CD4-positive, alpha-beta T cell (primary cell): ENCODE measurements around the gene SIDT2. TPM values are rescaled to one million over a fixed set of nuclear protein-coding genes. Genes with fewer than 3 reads are reported as not detected.

Experiments used
- ATAC-seq: fragments of 200-7000 bp; cut with Tn5 transposase; one replicate; pipeline ENCODE4 v1.10.0; 2022; ENCODE audit warnings: mild to moderate bottlenecking; ENCODE audit not compliant: poor library complexity
- CTCF ChIA-PET: fragments of 350-600 bp; sonication (Branson Sonifier 250); formaldehyde crosslinking; loops from one replicate; lab custom pipeline; 2021; ENCODE audit warnings: antibody characterized with exemption, inconsistent platforms; lab: Charles Lee
- POLR2A ChIA-PET: fragments of 350-600 bp; sonication (Branson Sonifier 250); formaldehyde crosslinking; loops from one replicate; lab custom pipeline; 2021; ENCODE audit warnings: antibody characterized with exemption, inconsistent platforms; lab: Charles Lee
- DNase-seq, 14 experiments: peaks; one replicate each; pipeline ENCODE4 v3.0.0-alpha.2; 2013 to 2020; ENCODE audit warnings: mixed read lengths in 2 of 14
- H3K27ac ChIP-seq, 2 donors: one replicate each; pipeline versions ENCODE4 v1.5.1 to v1.7.0; 2013; ENCODE audit warnings: low read length in 2 of 2, low read depth in 1 of 2, mild to moderate bottlenecking in 1 of 2
- H3K27me3 ChIP-seq, 2 experiments: 1 replicate in 1 of 2; 2 replicates in 1 of 2; pipeline versions ENCODE4 v1.6.1 to v1.7.0; 2013; ENCODE audit warnings: low read length in 2 of 2, control low read depth in 1 of 2, mild to moderate bottlenecking in 1 of 2, moderate library complexity in 1 of 2; ENCODE audit not compliant: insufficient read depth in 2 of 2, control insufficient read depth in 1 of 2
- H3K36me3 ChIP-seq: one replicate; pipeline ENCODE4 v1.6.1; 2013; ENCODE audit warnings: low read length, control low read depth; ENCODE audit not compliant: insufficient read depth
- H3K4me1 ChIP-seq: one replicate; pipeline ENCODE4 v1.6.1; 2013; ENCODE audit warnings: low read length, control low read depth; ENCODE audit not compliant: insufficient read depth
- H3K4me3 ChIP-seq: one replicate; pipeline ENCODE4 v1.5.1; 2013; ENCODE audit warnings: mild to moderate bottlenecking, low read length, moderate library complexity
- H3K9me3 ChIP-seq, 2 experiments: 1 replicate in 1 of 2; 2 replicates in 1 of 2; pipeline versions ENCODE4 v1.6.1 to v1.7.0; 2013; ENCODE audit warnings: low read length in 2 of 2, mild to moderate bottlenecking in 2 of 2, control low read depth in 1 of 2, moderate library complexity in 1 of 2; ENCODE audit not compliant: control insufficient read depth in 1 of 2, insufficient read depth in 1 of 2
- H3K27ac Mint-ChIP-seq: one replicate; pipeline ENCODE4 v1.8.0; 2020; ENCODE audit warnings: mixed read lengths
- H3K27me3 Mint-ChIP-seq: one replicate; pipeline ENCODE4 v1.8.0; 2021; ENCODE audit warnings: mixed read lengths
- H3K36me3 Mint-ChIP-seq: one replicate; pipeline ENCODE4 v1.8.0; 2021; ENCODE audit warnings: low read depth, mixed read lengths
- H3K4me1 Mint-ChIP-seq: one replicate; pipeline ENCODE4 v1.8.0; 2021; ENCODE audit warnings: low read depth, mixed read lengths
- H3K4me3 Mint-ChIP-seq: one replicate; pipeline ENCODE4 v1.8.0; 2020; ENCODE audit warnings: mild to moderate bottlenecking, mixed read lengths
- H3K9me3 Mint-ChIP-seq: one replicate; pipeline ENCODE4 v1.8.0; 2020; ENCODE audit warnings: mixed read lengths
- intact Hi-C, 2 experiments: fragments of 100-400 bp; cut with DNase I in 1 of 2; cut with micrococcal nuclease in 1 of 2; formaldehyde crosslinking; loops; one replicate each; pipeline versions ENCODE4 v1.15.1 to v1.9.0; 2023 to 2025; cut with DNase I, micrococcal nuclease
- total RNA-seq, 174 experiments: library from RNA in 2 of 174; stranded (reverse) in 2 of 174; gene quantifications; one replicate each; pipeline ENCODE4 v1.2.3 and lab custom pipeline; 2021 to 2026
- TF ChIP-seq, protein P1 (sequence below): fragments of 200-600 bp; IDR thresholded peaks from one replicate; pipeline ENCODE4 v1.8.0; 2022; ENCODE audit warnings: antibody characterized with exemption, mild to moderate bottlenecking

The SIDT2 gene
- total RNA-seq, 2 experiments from 2014 or later = 197 to 200 TPM

DNA sequence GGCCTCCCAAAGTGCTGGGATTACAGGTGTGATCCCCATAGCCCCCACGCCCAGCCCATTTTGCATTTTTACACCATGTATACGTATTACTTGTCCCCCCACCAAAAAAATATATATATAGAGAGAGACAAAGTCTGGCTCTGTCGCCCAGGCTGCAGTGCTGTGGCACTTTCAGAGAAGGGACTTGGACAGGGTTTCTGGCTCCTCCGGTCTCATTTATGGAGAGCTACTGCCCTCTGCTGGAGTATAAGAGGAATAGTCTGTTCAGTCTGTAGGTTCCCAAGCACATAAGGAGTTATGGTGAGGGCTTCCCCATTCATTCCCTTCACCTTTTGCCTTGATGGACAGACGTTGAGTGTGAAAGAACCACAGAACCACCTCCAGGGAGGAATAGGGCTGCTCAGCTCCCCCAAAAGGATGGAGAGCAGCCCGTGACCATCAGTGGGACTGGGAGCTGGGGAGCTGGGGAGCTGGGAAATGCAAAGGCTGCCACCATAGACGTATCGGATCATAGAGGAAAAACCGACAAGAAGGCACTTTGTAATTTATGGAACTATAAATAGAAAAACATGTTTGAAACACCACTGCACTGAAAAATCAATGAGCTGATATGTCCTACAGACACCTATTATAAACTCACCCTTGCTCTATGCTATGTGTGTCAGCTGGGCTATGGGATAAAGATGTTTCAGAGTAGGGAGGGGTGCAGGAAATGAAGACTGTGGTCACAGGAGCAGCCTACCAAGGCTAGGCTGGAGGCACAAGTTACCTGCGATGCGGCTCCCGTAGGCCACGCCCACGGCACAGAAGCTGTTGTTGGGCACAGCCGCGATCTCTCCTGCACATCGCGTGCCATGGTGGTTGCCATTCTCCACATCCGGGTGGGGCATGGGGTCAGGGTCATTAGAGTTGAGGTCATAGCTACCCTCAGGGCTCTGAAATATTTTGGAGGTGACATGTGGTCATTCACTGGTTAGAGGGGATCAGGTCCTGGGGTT is 48.1 kb downstream of the SIDT2 start:
- H3K27ac ChIP-seq = no peak overlapping the region
- H3K4me3 ChIP-seq = no peak overlapping the region
- peak; percentile 69 for ATAC-seq
- H3K4me1 ChIP-seq = peaks cover 50% of the 10 kb centered on the region
- Mint-ChIP-seq H3K4me3 (peak overlapping the region; percentile 62), H3K4me1 (peaks cover 48% of the 10 kb centered on the region), H3K36me3 (peaks cover 95% of the 10 kb centered on the region), H3K27ac (peak overlapping the region; percentile 78), H3K9me3 (no peaks in the 10 kb centered on the region), H3K27me3 (no peaks in the 10 kb centered on the region)
- no peaks in the 10 kb centered on the region for H3K9me3 ChIP-seq
- CTCF ChIA-PET = interaction anchor here (0.7 to 2.8 kb wide), 14 partner anchors 12 to 494 kb away, joined by 3 to 11 read pairs (median 4); partner anchors contain the start of gene APOA5
- POLR2A ChIA-PET = interaction anchor here (0.6 to 1.7 kb wide), 8 partner anchors 13 to 918 kb away, joined by 3 to 10 read pairs (median 4); partner anchors contain the start of genes PAFAH1B2, SIDT2 and SIK3
- no peaks in the 10 kb centered on the region for H3K27me3 ChIP-seq
- intact Hi-C loops = loop anchor here (1.0 to 5.0 kb wide), 8 partner anchors 45 to 494 kb away; partner anchors contain the start of gene APOA5 (in 1 of the 2)
- H3K36me3 ChIP-seq = peaks cover 82% of the 10 kb centered on the region
- TF ChIP-seq, protein P1, sequence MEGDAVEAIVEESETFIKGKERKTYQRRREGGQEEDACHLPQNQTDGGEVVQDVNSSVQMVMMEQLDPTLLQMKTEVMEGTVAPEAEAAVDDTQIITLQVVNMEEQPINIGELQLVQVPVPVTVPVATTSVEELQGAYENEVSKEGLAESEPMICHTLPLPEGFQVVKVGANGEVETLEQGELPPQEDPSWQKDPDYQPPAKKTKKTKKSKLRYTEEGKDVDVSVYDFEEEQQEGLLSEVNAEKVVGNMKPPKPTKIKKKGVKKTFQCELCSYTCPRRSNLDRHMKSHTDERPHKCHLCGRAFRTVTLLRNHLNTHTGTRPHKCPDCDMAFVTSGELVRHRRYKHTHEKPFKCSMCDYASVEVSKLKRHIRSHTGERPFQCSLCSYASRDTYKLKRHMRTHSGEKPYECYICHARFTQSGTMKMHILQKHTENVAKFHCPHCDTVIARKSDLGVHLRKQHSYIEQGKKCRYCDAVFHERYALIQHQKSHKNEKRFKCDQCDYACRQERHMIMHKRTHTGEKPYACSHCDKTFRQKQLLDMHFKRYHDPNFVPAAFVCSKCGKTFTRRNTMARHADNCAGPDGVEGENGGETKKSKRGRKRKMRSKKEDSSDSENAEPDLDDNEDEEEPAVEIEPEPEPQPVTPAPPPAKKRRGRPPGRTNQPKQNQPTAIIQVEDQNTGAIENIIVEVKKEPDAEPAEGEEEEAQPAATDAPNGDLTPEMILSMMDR = peak; percentile 82
- peak in 10 of 14 experiments; percentile 17 to 86 (median 40) for DNase-seq

DNA sequence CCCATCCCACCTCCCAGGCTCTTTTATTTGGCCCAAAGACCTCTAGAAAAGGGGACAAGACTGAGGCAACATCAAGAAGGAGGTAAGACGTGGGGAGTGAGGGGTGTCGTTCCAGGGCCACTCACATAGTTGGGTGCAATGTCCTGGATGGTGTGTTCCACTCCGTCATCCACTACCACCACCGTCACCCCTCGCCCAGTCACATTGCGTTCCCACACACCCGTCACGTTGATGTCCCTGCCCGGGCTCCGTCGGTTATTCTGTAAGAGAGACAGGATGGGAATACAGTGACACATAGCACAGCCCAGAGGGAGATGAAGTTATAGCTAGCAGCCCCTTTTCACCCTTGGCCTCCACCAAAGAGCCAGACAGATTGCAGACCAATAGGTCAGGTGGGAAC is 49.5 kb downstream of the SIDT2 start:
- POLR2A ChIA-PET = interaction anchor here (0.8 kb wide), 1 partner anchor 917 kb away, joined by 3 read pairs; no protein-coding TSS in a partner anchor
- peak overlapping the region; percentile 63 for H3K4me3 Mint-ChIP-seq
- TF ChIP-seq, protein P1 = no peak
- peaks cover 70% of the 10 kb centered on the region for H3K36me3 ChIP-seq
- H3K9me3 Mint-ChIP-seq = no peaks in the 10 kb centered on the region
- H3K27ac ChIP-seq = peak overlapping the region in 1 of 2 donors; percentile 10
- peaks cover 53% of the 10 kb centered on the region for H3K4me1 ChIP-seq
- H3K9me3 ChIP-seq = no peaks in the 10 kb centered on the region
- peak overlapping the region; percentile 76 for H3K27ac Mint-ChIP-seq
- H3K4me3 ChIP-seq = no peak overlapping the region
- DNase-seq (no peak), ATAC-seq (no peak)
- CTCF ChIA-PET = interaction anchor here (2.8 kb wide), 1 partner anchor 495 kb away, joined by 11 read pairs; no protein-coding TSS in a partner anchor
- peaks cover 54% of the 10 kb centered on the region for H3K4me1 Mint-ChIP-seq
- peaks cover 91% of the 10 kb centered on the region for H3K36me3 Mint-ChIP-seq
- H3K27me3 ChIP-seq = no peaks in the 10 kb centered on the region
- intact Hi-C loops = loop anchor here in 1 of 2 experiments (2.0 to 5.0 kb wide), 4 partner anchors 83 to 496 kb away; partner anchors contain the start of gene PAFAH1B2
- H3K27me3 Mint-ChIP-seq = no peaks in the 10 kb centered on the region

DNA sequence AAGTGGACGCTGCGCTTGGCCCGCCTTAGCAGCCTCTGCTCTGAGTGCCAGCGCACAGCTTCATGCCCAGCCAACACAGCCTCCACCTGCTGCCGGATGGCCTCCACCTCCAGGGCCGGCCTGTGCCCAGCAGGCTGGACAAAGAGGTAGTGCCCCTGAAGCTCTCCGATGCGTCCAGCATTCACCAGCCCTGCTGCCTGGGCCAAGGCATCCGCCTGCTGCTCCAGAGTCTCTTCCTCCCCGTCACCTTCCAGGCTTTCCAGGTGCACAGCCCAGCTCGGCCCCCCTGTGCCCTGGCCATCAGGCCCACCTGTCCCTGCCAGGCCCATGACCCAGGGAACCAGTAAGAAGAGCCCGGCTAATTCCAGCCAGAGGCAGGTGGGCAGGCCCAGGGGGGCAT is 50.9 kb downstream of the SIDT2 start:
- Mint-ChIP-seq H3K27ac (peak overlapping the region; percentile 90), H3K9me3 (no peaks in the 10 kb centered on the region), H3K4me3 (peak overlapping the region; percentile 95), H3K27me3 (no peaks in the 10 kb centered on the region), H3K36me3 (peaks cover 91% of the 10 kb centered on the region), H3K4me1 (peaks cover 68% of the 10 kb centered on the region)
- Histone ChIP-seq H3K36me3 (peaks cover 57% of the 10 kb centered on the region), H3K27me3 (no peaks in the 10 kb centered on the region), H3K9me3 (no peaks in the 10 kb centered on the region), H3K4me3 (peak overlapping the region; percentile 100), H3K27ac (peak overlapping the region; percentile 91 to 97), H3K4me1 (peaks cover 58% of the 10 kb centered on the region)
- intact Hi-C loops = loop anchor here in 1 of 2 experiments (2.0 to 5.0 kb wide), 4 partner anchors 85 to 497 kb away; partner anchors contain the start of gene PAFAH1B2
- POLR2A ChIA-PET = interaction anchor here (0.6 to 4.2 kb wide), 5 partner anchors 8 to 441 kb away, joined by 3 to 46 read pairs (median 7); partner anchors contain the start of genes PAFAH1B2, SIDT2 and ZPR1
- TF ChIP-seq, protein P1 = no peak
- ATAC-seq = no peak
- no peak for DNase-seq
- CTCF ChIA-PET = no interaction called here
